Psoas muscle (tissue), 8 donors: ENCODE results near the gene GRID1. TPM values are rescaled to one million over a fixed set of nuclear protein-coding genes. Genes with fewer than 3 reads are reported as not detected.

Experiments used
- ATAC-seq, 4 donors: fragments of 200-7000 bp; cut with Tn5 transposase; one replicate each; pipeline ENCODE4 v1.9.1; 2020; ENCODE audit warnings: moderate library complexity in 3 of 4, mild to moderate bottlenecking in 2 of 4
- DNase-seq, 2 donors: peaks; one replicate each; pipeline ENCODE4 v3.0.0-alpha.2; 2020
- H3K27ac ChIP-seq: fragments of 200-600 bp; one replicate; pipeline ENCODE4 v1.8.0; 2022
- H3K27me3 ChIP-seq, 3 donors: fragments of 200-600 bp in 1 of 3; one replicate each; pipeline versions ENCODE4 v1.6.1 to v1.8.0; 2013 to 2022; ENCODE audit warnings: low read length in 2 of 3, mild to moderate bottlenecking in 2 of 3, moderate library complexity in 1 of 3; ENCODE audit not compliant: insufficient read depth in 3 of 3
- H3K36me3 ChIP-seq, 2 donors: fragments of 200-600 bp in 1 of 2; one replicate each; pipeline versions ENCODE4 v1.6.1 to v1.8.0; 2013 to 2022; ENCODE audit warnings: low read depth in 1 of 2, mild to moderate bottlenecking in 1 of 2, moderate library complexity in 1 of 2; ENCODE audit not compliant: insufficient read depth in 1 of 2
- H3K4me1 ChIP-seq: fragments of 200-600 bp; one replicate; pipeline ENCODE4 v1.8.0; 2022
- H3K4me3 ChIP-seq: fragments of 200-600 bp; one replicate; pipeline ENCODE4 v1.8.0; 2022; ENCODE audit warnings: mild to moderate bottlenecking
- H3K9me3 ChIP-seq: fragments of 200-600 bp; one replicate; pipeline ENCODE4 v1.8.0; 2022
- WGBS, 3 donors: extraction: QIAGEN DNeasy Blood & Tissue Kit; methylation state at CpG; one replicate each; pipeline versions ENCODE4 v1.1.6 to v1.1.7; 2013; 5-methylcytosine and 5-hydroxymethylcytosine counted together
- intact Hi-C, 2 donors: fragments of 100-400 bp; cut with DNase I; formaldehyde crosslinking; loops; one replicate each; pipeline versions ENCODE4 v1.11.0 to v1.14.2; 2022
- polyA plus RNA-seq, 3 donors: library from polyadenylated mRNA; stranded (reverse); fragments of 200-250 nt; gene quantifications; one replicate each; pipeline ENCODE4 v1.2.3, GENCODE V29; 2013
- total RNA-seq, 4 donors: library from RNA; stranded (reverse); fragmentation: NEBNext Ultra II Directional in 2 of 4; extraction: Animal tissue kit (Norgen Biotek cat#: 25700) in 2 of 4; gene quantifications; one replicate each; pipeline versions ENCODE4 v1.2.1 to v1.2.4, GENCODE V29; 2021 to 2023
- TF ChIP-seq, protein P1 (sequence below): fragments of 200-600 bp; IDR thresholded peaks from one replicate; pipeline ENCODE4 v1.8.0; 2022; ENCODE audit warnings: antibody characterized with exemption
- donor health status: healthy with polysubstance abuse.
- donor health status: DM: no; HTN: no; CAD: no; lungs with moderate emphysema.
- donor health status: Bipolar disorder and iron deficiency.
- donor health status: healthy.
- donor health status: DM: yes; HTN: yes; CAD: no.
- donor health status: DM: no; HTN: no; CAD: no.
- donor health status: DM: no; HTN: no; CAD: no.
- donor health status: DM: yes; HTN: yes; CAD: no.

GRID1 gene
- total and polyA plus RNA-seq, 7 donors, result 0.17 to 0.56 (median 0.24) TPM

- H3K9me3 ChIP-seq, result no peaks in the 10 kb centered on the region
- no peak overlapping the region for H3K27ac ChIP-seq
- no peak overlapping the region for H3K4me3 ChIP-seq
- TF ChIP-seq, protein P1, sequence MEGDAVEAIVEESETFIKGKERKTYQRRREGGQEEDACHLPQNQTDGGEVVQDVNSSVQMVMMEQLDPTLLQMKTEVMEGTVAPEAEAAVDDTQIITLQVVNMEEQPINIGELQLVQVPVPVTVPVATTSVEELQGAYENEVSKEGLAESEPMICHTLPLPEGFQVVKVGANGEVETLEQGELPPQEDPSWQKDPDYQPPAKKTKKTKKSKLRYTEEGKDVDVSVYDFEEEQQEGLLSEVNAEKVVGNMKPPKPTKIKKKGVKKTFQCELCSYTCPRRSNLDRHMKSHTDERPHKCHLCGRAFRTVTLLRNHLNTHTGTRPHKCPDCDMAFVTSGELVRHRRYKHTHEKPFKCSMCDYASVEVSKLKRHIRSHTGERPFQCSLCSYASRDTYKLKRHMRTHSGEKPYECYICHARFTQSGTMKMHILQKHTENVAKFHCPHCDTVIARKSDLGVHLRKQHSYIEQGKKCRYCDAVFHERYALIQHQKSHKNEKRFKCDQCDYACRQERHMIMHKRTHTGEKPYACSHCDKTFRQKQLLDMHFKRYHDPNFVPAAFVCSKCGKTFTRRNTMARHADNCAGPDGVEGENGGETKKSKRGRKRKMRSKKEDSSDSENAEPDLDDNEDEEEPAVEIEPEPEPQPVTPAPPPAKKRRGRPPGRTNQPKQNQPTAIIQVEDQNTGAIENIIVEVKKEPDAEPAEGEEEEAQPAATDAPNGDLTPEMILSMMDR, result no peak
- intact Hi-C loops, result no loop called here
- H3K4me1 ChIP-seq, result no peaks in the 10 kb centered on the region
- H3K27me3 ChIP-seq, result peaks cover 0 to 2% (median 0%) of the 10 kb centered on the region in 3 donors
- ATAC-seq (no peak), DNase-seq (no peak)
- no peaks in the 10 kb centered on the region for H3K36me3 ChIP-seq
- WGBS, 3 donors, result 75 to 76% (median 76%) methylated on average over 6 of the region's 6 CpGs
Measured at GRCh38 chr10:86065711-86066251, 300.8 kb downstream of the GRID1 start.

- ATAC-seq, result no peak
- DNase-seq, result no peak
- 52 to 58% (median 54%) methylated on average over 5 of the region's 5 CpGs for WGBS, 3 donors
- H3K9me3 ChIP-seq, result no peaks in the 10 kb centered on the region
- no peaks in the 10 kb centered on the region for H3K36me3 ChIP-seq
- intact Hi-C loops, result no loop called here
- H3K27me3 ChIP-seq, result peaks cover 0 to 2% (median 0%) of the 10 kb centered on the region in 3 donors
- no peak overlapping the region for H3K4me3 ChIP-seq
- TF ChIP-seq, protein P1, result no peak
- no peaks in the 10 kb centered on the region for H3K4me1 ChIP-seq
- H3K27ac ChIP-seq, result no peak overlapping the region
Measured at GRCh38 chr10:86064931-86065662, 301.5 kb downstream of the GRID1 start.

DNA sequence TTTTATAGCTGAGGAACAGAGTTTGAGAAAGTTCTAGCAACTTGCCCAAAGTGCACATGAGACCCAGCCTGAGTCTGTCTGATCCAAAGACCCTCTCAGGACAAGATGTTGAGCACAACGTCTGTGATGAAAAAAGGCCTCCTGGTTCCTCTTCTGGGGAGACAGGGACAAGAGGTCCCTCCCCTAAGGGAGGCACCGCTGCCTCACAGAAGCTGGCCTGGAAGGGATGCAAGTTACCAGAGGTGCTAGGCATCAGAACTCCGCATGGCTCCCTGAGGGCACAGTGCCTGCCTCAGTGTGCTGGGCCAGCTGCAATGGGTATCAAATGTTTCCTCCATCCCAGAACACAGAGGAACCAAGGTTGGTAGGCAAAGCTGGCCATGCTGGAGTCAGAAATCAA, 302.4 kb downstream of the GRID1 start:
- ATAC-seq, result no peak
- Histone ChIP-seq H3K4me3 (no peak overlapping the region), H3K27ac (no peak overlapping the region), H3K9me3 (no peaks in the 10 kb centered on the region), H3K4me1 (no peaks in the 10 kb centered on the region), H3K36me3 (no peaks in the 10 kb centered on the region), H3K27me3 (peaks cover 0 to 2% (median 0%) of the 10 kb centered on the region in 3 donors)
- intact Hi-C loops, result no loop called here
- TF ChIP-seq, protein P1, result no peak
- 51 to 64% (median 54%) methylated on average over 3 of the region's 3 CpGs for WGBS, 3 donors
- no peak for DNase-seq

- Histone ChIP-seq H3K9me3 (no peaks in the 10 kb centered on the region), H3K4me3 (no peak overlapping the region), H3K4me1 (no peaks in the 10 kb centered on the region), H3K27ac (no peak overlapping the region), H3K27me3 (peaks cover 0 to 2% (median 0%) of the 10 kb centered on the region in 3 donors), H3K36me3 (no peaks in the 10 kb centered on the region)
- TF ChIP-seq, protein P1, result no peak
- 25 to 44% (median 37%) methylated on average over 1 of the region's 1 CpG for WGBS, 3 donors
- intact Hi-C loops, result no loop called here
- DNase-seq (no peak), ATAC-seq (no peak)
Measured at GRCh38 chr10:86063341-86063740, 303.3 kb downstream of the GRID1 start.
